CD4-positive, alpha-beta T cell treated with Interferon gamma for 1 hour (primary cell): ENCODE results near the gene NR1H2.
"Not testable (repeated sequence)": the region's sequence is repeated elsewhere in the genome, so short reads cannot be mapped to it uniquely, and the experiment has no call there.

Experiments
- DNase-seq: peaks from one replicate; pipeline ENCODE4 v3.0.0-alpha.2; 2020

Gene NR1H2

DNA sequence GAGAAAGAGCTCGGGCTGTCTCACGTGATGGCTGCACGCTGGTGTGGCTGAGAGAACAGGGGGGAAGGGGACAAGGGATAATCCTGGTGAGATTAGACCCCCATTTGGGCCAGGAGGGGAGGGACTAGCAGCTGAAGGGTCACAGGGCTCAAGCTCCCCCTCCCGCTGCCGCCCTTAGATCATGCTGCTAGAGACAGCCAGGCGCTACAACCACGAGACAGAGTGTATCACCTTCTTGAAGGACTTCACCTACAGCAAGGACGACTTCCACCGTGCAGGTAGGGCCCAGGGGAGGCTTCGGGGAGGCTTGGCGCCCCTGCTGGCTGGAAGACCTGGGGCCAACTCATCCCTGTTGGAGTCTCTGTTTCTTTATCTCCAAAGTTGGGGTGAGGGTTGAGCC, 3.3 kb downstream of the NR1H2 start:
- no peak for DNase-seq

GRCh38 chr19:50380137-50380536, 3.9 kb downstream of the NR1H2 start:
- no peak for DNase-seq

DNA sequence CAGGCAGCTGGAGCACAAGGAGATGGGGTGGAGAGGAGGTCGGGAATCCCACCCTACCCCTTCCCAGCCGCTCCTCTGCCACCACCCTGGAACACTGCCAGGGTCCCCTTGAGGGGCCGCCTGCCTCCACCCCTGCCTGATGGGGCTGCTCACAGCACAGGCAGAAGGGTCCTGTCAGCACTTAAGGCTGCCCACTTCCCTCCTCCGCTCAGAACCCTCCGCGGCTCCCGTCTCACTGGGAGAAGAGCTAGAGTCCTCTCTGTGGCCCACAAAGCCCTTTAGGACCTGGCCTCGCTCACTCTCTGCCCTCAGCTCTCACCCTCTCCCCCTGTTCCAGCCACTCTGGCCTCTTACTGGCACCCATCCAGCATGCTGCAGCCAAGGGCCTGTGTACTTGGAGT, 4.5 kb downstream of the NR1H2 start:
- DNase-seq = no peak

GRCh38 chr19:50381881-50382729, 5.8 kb downstream of the NR1H2 start:
- DNase-seq = no peak

DNA sequence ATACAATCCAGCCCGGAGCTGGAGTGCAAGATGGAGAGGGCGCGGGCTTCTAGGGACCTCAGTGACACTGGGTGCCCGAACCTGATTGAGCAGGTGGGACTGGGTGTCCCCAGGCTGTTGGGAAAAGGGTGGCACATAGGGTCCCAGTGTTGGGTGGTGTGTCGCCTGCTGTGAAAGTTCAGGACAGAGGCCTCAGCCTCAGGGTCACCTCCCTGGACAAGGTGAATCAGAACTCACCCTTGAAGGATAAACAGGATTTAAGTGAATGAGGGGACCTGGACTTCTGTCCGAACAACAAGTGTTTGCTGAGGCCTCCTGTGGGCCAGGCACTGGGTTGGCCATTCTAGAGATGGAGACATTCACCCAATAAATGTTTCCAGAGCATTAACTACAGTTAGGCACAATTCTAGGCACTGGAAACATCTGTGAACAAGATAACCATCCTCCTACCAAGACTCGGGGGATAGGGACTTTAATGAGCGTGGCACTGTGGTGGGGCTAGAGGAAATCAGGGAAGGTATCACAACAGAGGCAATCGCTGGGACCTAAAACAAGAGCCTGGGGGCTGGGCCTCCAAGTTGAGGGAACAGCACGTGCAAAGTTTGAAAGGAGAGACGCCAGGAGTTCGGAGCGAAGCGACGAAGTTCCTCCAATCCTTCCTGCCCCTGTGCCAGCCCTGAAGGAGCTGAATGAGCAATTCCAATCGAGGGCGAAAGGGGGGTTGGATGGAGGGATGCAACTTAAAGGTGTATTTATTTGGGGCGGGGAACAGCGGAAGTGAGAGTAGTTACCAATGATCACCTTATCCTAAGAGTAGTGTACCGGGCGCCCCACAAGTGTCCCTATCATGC, 7.0 kb downstream of the NR1H2 start:
- DNase-seq = no peak

DNA sequence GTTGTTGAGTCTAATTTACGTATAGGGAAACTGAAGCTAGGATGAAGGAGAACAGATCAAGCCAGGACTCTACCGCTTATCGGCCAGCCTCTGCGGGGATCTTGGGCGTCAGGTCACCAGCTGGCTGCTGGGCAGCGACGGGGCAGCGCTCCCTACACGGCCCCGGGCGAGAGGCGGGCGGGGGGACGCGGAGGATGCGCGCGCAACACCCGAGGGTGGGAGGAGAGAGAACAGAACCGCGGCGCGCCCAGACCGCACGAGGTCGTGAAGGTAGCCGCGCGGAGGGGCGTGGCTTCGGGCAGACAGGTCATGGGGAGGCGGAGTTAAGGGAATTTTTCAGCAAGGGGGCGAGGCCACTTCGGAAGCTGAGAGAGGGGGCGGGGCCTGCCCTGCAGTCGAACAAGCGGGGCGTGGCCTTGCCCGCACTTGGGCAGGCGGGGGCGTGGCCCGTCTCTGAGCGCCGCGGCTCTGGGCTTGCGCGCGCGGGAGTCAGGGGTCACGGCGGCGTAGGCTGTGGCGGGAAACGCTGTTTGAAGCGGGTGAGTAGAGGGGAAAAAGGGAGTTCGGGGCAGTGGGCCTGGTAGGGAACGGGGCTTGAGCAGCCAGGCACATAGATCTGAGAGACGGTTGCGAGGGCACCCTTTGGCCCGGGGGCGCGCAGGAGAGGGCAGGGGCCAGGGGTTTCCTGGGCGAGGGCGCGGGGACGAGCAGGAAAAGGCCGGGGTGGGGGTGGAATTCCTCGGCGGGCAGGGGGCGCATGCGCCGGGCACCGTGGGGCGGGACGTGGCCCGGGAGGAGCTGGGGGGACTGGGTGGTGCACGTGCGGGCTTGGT, 7.8 kb downstream of the NR1H2 start, which contains the start of gene POLD1:
Gene POLD1 (plus strand): TSS at position 496 of the 833 bp plus-strand sequence. CDS start 14,505 bp downstream, outside the sequence.
- peak; percentile 99 for DNase-seq

- DNase-seq = no peak
Measured at GRCh38 chr19:50384685-50385535, 8.7 kb downstream of the NR1H2 start.

DNA sequence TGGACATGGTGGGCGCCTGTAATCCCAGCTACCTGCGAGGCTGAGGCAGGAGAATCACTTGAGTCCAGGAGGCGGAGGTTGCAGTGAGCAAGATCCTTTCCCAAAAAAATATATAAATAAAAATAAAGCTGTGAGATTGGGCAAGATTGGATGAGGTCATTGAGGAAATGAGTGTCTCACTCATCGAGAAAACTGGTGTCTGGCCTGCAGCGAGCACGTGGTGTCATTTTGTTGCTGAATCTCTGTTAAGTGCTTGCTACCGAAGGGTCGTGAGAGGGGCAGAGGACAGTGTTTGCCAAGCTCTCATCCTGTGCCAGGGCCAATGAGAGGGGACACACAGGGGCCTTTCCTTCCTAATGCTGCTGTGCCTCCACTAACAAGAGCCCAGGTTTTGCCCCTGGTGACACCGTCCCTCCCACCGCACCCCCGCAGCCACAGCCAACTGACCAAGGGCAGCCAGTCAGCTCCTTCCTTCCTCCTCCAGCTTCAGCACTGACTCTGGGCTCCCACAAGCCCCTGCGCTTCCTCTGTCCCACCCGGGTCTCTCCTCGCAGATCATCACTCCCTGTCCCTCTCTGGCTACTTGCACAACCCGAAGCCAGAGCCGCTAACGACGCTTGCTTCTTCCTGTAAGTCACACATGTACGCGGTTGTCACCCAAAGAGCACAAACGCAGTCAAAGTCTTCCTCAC, 11.1 kb downstream of the NR1H2 start:
- DNase-seq = peak; percentile 71

DNA sequence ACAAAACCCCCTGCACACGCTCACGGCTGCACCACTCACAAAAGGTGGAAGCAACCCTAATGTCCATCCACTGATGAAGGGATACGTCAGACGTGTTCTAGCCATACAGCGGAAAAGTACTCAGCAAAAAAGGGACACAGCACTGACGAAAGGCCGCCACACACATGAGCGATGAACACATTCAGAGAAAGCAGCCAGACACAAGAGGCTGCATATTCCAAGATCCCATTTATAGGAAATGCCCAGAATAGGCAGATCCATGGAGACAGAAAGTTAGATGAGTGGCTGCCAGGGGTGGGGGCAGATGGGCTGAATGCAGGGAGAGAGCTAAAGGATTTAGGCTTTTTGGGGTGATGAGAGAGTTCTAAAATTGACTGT, 11.6 kb downstream of the NR1H2 start:
- DNase-seq = no peak

GRCh38 chr19:50390295-50390694, 14.0 kb downstream of the NR1H2 start:
- DNase-seq = not testable (repeated sequence)

DNA sequence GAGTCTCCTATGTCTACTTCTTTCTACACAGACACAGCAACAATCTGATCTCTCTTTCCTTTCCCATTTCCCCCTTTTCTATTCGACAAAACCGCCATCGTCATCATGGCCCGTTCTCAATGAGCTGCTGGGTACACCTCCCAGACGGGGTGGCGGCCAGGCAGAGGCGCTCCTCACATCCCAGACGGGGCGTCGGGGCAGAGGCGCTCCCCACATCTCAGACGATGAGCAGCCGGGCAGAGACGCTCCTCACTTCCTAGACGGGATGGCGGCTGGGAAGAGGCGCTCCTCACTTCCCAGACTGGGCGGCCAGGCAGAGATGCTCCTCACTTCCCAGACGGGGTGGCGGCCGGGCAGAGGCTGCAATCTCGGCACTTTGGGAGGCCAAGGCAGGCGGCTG, 14.7 kb downstream of the NR1H2 start:
- DNase-seq = not testable (repeated sequence)

DNA sequence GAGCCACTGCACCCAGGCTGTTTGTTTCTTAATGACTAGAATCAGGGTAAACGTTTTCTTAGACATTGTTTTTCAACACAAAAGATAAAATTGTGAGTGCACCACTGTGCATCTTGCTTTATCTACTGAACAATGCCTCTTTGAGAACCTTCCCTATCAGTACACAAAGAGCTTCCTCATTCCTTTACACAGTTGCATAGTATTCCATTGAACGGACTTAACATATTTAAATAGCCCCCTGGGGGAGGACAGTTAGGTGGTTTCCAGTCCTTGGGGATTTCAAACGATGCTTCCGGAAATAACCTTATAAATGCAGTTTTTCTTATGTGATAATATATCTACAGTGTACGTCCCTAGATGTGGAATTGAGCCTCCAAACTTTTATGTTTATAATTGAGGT, 16.5 kb downstream of the NR1H2 start:
- DNase-seq = no peak

- no peak for DNase-seq
Measured at GRCh38 chr19:50393589-50393988, 17.3 kb downstream of the NR1H2 start.

DNA sequence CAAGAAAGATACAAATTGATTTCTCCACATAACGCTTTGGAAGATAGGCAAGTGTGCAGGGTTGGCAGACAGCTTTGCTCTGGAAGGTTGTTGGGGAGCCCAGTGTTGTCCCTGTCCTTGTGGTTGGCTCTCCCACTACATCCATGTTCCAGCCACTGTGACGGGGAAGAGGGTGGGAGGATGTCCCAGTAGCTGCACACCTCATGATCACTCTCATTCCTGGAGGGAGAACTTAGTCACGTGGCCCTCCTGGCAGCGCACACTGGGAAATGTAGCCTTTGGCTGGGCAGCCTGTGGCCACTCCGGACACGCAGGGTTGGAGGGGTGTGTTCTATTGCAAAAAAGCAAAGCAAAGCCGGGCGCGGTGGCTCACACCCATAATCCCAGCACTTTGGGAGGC, 17.8 kb downstream of the NR1H2 start:
- DNase-seq = no peak

- no peak for DNase-seq
Measured at GRCh38 chr19:50398675-50399367, 22.6 kb downstream of the NR1H2 start.

GRCh38 chr19:50399368-50399745, 23.1 kb downstream of the NR1H2 start:
- no peak for DNase-seq

DNA sequence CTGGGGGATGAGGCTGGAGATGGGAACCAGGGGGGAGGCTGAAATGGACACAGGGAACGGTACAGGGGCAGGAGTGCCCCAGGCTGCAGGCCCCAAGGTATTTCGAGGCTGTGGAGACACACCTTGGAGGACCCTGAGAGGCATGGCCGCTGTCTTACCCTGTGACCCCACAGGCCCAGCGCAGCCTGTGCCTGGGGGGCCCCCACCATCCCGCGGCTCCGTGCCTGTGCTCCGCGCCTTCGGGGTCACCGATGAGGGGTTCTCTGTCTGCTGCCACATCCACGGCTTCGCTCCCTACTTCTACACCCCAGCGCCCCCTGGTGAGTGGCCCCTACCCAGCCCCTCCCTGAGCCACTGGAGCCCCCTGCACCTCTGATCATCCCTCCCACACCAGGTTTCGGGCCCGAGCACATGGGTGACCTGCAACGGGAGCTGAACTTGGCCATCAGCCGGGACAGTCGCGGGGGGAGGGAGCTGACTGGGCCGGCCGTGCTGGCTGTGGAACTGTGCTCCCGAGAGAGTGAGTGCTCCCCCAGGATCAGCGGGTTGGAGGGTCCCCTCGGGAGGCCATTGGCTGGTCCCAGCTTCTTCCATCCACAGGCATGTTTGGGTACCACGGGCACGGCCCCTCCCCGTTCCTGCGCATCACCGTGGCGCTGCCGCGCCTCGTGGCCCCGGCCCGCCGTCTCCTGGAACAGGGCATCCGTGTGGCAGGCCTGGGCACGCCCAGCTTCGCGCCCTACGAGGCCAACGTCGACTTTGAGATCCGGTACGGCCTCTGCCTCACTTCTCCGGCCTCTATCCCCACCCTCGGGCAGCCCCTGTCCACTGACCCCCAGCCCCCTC, 25.6 kb downstream of the NR1H2 start:
- no peak for DNase-seq

DNA sequence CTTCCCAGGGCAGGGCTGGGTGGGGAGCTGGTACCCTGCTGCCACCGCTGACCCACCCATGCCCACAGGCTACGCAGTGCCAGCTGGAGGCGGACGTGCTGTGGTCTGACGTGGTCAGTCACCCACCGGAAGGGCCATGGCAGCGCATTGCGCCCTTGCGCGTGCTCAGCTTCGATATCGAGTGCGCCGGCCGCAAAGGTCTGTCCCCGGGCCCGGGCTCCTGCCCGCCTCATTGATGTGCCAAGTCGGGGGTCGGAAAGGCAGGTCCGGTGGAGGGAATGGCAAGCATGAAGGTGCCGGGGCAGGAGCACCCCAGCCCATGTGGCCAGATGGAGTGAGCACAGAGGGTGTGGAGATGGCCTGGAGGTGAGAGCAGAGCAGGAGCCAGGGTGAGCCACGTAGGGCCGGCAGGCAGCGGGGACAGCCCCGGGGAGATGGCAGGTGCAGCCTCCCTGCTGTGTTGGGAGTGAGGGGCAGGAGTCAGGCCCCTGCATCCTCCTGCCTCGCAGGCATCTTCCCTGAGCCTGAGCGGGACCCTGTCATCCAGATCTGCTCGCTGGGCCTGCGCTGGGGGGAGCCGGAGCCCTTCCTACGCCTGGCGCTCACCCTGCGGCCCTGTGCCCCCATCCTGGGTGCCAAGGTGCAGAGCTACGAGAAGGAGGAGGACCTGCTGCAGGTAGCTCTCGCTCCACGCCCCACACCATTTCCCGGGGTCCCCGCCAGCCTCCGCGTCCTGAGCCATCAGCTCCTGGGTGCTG, 26.5 kb downstream of the NR1H2 start:
- no peak for DNase-seq
